Measurements from ENCODE around the gene PCDHGB3.
"Not testable (repeated sequence)": the region's sequence is repeated elsewhere in the genome, so short reads cannot be mapped to it uniquely, and the experiment has no call there.

PCDHGB3 gene

GRCh38 chr5:141366016-141366896 lies 3.8 kb upstream of the PCDHGB3 start:
- DNase-seq (ENCODE audit: extremely low read depth, insufficient read length), result no peak
- no peak overlapping the region for H3K4me3 ChIP-seq (replicated peaks; ENCODE audit: low read depth, low read length)
- no peaks in the 10 kb centered on the region for H3K27me3 ChIP-seq (replicated peaks; ENCODE audit: control insufficient read depth, insufficient read depth, low read length)
- H3K36me3 ChIP-seq (ENCODE audit: control insufficient read depth, insufficient read depth, low read length), result no peaks in the 10 kb centered on the region
- no peak for TF ChIP-seq CTCF (IDR thresholded peaks at IDR 0.05; ENCODE audit: insufficient read depth, low read length, poor library complexity, severe bottlenecking)

GRCh38 chr5:141371572-141372475 lies 1.8 kb downstream of the PCDHGB3 start:
- DNase-seq (ENCODE audit: extremely low read depth, insufficient read length), result no peak
- H3K27me3 ChIP-seq (replicated peaks; ENCODE audit: control insufficient read depth, insufficient read depth, low read length), result no peaks in the 10 kb centered on the region
- H3K36me3 ChIP-seq (ENCODE audit: control insufficient read depth, insufficient read depth, low read length), result no peaks in the 10 kb centered on the region
- no peak for TF ChIP-seq CTCF (IDR thresholded peaks at IDR 0.05; ENCODE audit: insufficient read depth, low read length, poor library complexity, severe bottlenecking)
- no peak overlapping the region for H3K4me3 ChIP-seq (replicated peaks; ENCODE audit: low read depth, low read length)

- no peak for TF ChIP-seq CTCF (IDR thresholded peaks at IDR 0.05; ENCODE audit: insufficient read depth, low read length, poor library complexity, severe bottlenecking)
- Histone ChIP-seq H3K27me3 (replicated peaks; ENCODE audit: control insufficient read depth, insufficient read depth, low read length) (no peaks in the 10 kb centered on the region), H3K4me3 (replicated peaks; ENCODE audit: low read depth, low read length) (no peak within 1 kb of the TSS), H3K36me3 (ENCODE audit: control insufficient read depth, insufficient read depth, low read length) (no peaks in the 10 kb centered on the region)
- no peak for DNase-seq (ENCODE audit: extremely low read depth, insufficient read length)
Observed at GRCh38 chr5:141373673-141374317, 3.8 kb downstream of the PCDHGB3 start, which contains the start of gene PCDHGA6. Gene PCDHGA6 (plus strand): TSS chr5:141373891. CDS start chr5:141374084, 193 bp downstream.

GRCh38 chr5:141374627-141375026 lies 4.6 kb downstream of the PCDHGB3 start:
- H3K4me3 ChIP-seq (replicated peaks; ENCODE audit: low read depth, low read length), result no peak overlapping the region
- H3K27me3 ChIP-seq (replicated peaks; ENCODE audit: control insufficient read depth, insufficient read depth, low read length), result no peaks in the 10 kb centered on the region
- no peaks in the 10 kb centered on the region for H3K36me3 ChIP-seq (ENCODE audit: control insufficient read depth, insufficient read depth, low read length)

GRCh38 chr5:141375444-141376155 lies 5.6 kb downstream of the PCDHGB3 start:
- H3K4me3 ChIP-seq (replicated peaks; ENCODE audit: low read depth, low read length); DNase-seq (ENCODE audit: extremely low read depth, insufficient read length); H3K36me3 ChIP-seq (ENCODE audit: control insufficient read depth, insufficient read depth, low read length); H3K27me3 ChIP-seq (replicated peaks; ENCODE audit: control insufficient read depth, insufficient read depth, low read length): not testable (repeated sequence)

More at GRCh38 chr5:141374627-141375026, 4.6 kb downstream of the PCDHGB3 start:
- no peak for TF ChIP-seq CTCF (IDR thresholded peaks at IDR 0.05; ENCODE audit: insufficient read depth, low read length, poor library complexity, severe bottlenecking)
- DNase-seq (ENCODE audit: extremely low read depth, insufficient read length), result no peak

All from GM06990 (cell line).